CD4-positive, alpha-beta T cell treated with Interleukin-10 for 1 hour (primary cell): ENCODE measurements around the gene PXDN.
"Not testable (repeated sequence)": the region's sequence is repeated elsewhere in the genome, so short reads cannot be mapped to it uniquely, and the experiment has no call there.

ENCODE experiments used
- DNase-seq: peaks from one replicate; pipeline ENCODE4 v3.0.0-alpha.2; 2020

PXDN gene

GRCh38 chr2:1744446-1745170 is at the start of gene PXDN:
Gene PXDN, minus strand, starts transcription at chr2:1744515. Its CDS starts 60 bp downstream, at chr2:1744455.
- no peak for DNase-seq

DNA sequence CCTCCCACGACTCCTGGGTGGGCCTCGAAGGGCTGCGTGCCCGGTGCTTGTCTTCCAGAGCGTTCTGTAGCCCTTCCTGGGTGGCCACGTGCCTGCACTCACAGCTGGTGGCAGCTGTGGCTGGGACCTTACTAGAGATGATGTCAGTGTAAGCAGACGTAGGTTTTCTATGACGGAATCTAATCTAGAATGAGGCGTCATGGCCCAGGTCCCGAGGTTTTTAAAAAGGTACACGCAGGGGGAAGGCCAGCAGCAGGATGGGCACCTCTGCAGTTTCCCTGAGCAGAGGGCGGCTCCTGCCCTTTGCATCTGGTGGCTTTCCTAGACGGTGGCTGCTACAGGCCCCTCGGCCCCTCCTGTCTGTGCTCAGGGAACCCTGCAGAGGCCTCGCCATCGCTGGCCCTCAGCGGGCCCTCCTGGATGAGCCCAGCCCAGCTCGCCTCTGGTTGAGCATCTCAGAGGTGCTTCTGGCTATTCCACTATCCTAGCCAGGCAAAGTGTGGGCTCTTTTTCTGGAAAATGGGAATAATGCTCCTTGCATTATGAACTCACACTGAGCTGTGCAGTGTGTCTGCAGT is 49.6 kb upstream of the PXDN start:
- DNase-seq, result no peak

- DNase-seq, result no peak
Observed at GRCh38 chr2:1793001-1793867, 48.9 kb upstream of the PXDN start.

DNA sequence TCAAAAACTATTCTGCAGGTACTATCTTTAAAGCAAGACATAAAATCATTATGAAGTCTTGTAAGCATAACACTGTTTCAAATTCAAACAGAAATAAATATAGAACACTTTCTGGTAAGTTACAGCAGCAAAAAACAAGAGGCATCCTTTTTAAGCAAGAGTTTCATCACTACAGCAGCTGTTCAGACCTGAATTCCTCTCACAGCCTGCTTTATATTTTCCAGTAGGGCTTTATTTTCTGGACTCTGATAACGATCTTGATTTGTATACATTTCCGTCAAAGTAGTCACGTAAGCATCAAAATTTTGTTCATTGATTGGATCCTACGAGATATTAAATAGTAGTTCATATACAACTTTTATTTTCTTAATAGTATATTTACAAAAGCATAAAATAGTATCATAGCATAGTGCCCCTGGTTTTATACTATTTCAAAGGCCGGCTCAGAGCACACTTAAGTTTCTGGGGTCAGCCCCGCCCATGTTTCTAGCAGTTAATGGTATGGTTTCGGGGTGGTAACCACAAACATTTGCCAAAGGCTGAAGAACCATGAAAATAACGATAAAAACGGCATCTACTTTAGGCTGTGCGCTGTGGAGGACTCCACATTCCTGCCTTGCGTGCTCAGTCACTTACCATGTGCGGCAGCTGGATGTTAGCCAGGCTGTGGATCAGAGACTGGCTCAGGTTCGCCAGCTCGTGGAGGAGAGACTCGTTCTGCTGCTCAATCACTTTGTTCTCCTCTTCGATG is 47.5 kb upstream of the PXDN start:
- no peak for DNase-seq

DNA sequence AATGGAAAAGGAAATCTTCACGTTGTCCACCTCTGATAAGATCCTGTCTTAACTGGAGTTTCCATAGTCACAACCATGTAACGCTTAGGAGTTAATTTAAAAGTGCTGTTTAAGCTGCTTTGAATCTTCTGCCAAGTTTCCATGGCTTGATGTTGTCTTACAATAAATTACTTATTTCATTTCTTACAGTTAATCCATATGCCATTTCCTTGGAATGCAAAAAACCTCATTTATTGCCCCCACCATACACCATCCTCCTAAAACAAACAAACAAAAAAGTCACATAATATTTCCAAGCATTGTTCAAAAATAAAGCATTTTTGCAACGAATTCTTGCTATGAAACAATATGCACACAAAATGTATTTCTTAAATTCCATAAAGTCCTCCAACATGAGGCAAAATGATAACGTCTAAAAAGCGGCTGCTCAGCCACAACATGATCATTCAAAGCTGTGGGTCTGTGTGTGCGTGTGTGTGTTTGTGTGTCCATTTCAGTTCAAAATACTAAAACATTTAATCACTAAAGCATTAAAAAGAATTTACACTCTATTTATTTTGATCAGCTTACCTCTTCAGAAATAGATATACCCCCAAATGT is 46.8 kb upstream of the PXDN start:
- DNase-seq, result no peak

GRCh38 chr2:1790473-1790872 is 46.2 kb upstream of the PXDN start:
- DNase-seq, result no peak

DNA sequence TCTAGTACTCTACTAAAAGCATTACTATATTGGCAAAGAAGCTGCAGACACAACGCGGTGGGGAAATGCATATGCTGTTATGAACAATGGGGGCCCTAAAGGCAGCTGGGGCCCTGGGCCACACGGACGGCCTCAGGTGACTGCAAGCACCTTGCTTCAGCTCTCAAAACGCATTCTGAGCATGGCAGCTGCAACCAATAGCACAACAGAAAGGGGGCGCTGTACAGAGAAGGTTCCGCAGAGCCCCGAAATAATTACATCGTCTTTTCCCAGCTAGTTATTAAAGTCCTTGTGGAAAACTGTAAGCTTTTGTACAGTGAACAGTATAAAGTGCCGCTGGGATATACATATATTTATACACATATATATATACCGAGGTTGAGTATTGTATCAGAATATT is 45.3 kb upstream of the PXDN start:
- no peak for DNase-seq

DNA sequence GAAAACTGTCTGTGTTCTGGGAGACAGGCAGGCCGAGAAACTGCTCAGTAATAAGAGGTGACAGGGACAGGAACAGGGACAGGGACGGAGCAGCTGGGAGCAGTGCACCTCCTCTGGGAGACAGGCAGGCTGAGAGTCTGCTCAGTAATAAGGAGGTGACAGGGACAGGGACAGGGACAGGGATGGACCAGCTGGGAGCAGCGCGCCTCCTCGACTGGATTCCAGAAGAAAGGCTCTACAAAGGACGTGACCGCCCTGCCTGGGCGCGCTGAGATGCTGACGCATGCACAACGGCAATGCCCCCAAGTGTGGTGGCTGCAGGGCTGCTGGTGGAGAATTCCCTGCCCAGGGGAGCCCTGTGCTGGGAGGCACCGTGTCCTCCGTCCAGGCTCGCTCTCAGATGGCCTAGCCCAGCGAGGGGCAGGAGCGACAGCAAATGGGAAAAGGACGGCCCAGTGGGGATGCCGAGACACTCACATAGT is 44.2 kb upstream of the PXDN start:
- DNase-seq, result no peak

DNA sequence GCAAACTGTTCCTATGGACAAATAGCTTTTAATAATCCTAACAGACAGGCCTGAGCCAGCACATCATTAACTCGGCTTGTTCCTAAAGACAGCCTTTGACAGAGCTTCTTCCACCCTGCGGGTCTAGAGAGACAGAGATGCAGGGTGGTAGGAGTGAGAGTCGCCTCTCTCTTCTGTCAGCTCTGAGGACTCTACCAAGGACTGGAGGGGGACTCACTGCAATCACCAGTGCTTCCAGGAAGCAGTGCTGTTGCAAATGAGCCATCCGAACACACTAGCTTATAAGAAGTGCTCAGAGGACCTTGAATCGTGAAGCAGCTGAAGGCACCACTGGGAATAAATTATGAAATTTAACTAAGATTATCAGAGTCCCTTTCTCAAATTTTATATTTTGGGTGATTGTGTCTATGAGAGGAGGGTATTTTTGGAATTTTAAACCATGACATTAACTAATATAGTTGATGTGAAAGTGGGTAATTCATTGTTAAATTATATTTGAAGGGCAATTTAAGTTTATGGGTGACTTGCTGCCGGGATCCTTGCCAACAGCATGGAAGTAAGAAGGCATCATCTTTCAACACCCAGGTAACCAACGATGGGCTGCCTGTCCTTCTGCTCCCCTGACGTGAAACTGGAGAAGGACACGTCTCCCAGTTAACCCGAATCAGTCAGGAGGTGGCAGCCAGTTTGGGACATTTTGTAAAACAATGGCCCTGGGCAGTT is 43.6 kb upstream of the PXDN start:
- DNase-seq, result no peak

GRCh38 chr2:1784986-1785617 is 40.8 kb upstream of the PXDN start:
- no peak for DNase-seq

- peak; percentile 44 for DNase-seq
Observed at GRCh38 chr2:1784087-1784486, 39.8 kb upstream of the PXDN start.

GRCh38 chr2:1782514-1782913 is 38.2 kb upstream of the PXDN start:
- no peak for DNase-seq

DNA sequence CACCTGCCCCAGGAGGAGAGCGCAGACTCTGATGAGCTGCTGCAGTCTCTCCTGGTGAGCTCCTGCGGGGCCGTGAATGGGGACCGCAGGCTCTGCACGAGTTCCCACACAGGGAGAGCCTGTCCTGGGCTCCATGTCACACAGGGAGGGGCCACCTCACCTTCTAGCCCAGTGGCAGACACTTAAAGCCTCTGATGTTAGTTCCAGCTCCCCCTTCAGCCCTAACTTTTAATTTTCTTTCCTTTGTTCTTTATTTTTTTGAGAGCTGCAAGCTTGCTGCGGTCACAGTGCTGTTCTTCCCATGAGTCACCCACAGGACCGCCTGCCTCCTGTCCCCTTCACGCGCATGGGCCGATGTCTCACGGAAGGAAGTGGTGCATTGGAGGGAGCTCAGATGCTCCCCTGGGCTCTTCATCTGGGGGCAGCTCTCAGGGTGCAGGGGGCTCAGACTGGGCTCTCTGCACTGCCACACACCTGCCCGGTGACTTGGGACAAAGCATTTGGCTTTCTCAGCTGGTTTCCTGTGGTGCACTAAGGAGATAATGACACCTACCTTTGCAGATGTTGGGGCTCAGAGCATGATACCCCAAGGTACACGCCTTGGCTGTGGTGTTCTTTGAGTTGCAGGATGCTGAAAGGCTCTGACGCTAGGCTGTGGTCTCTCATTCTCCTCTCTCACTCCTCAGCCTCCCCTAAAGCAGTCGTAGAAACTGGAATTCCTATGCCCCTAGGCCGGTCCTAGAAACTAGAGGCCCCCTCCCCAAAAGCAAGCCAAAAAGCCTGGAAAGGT is 37.2 kb upstream of the PXDN start:
- DNase-seq, result peak; percentile 58

DNA sequence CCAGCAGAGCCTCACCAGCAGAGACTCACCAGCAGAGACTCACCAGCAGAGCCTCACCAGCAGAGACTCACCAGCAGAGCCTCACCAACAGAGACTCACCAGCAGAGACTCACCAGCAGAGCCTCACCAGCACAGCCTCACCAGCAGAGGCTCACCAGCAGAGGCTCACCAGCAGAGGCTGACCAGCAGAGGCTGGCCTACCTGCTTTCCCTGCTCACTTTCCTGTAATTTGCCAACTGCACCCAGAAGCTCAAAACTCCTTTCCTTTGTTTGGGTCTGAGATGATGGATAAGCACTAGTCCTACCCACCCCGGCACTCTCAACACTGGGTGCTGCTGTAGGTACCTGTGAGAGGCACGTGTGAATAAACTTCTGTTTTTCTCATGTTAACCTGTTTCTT is 36.4 kb upstream of the PXDN start:
- DNase-seq, result no peak

DNA sequence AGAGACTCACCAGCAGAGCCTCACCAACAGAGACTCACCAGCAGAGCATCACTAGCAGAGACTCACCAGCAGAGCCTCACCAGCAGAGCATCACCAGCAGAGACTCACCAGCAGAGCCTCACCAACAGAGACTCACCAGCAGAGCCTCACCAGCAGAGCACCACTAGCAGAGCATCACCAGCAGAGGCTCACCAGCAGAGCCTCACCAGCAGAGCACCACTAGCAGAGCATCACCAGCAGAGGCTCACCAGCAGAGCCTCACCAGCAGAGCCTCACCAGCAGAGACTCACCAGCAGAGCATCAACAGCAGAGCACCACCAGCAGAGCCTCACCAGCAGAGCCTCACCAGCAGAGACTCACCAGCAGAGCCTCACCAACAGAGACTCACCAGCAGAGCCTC is 35.7 kb upstream of the PXDN start:
- not testable (repeated sequence) for DNase-seq

GRCh38 chr2:1778566-1778965 is 34.3 kb upstream of the PXDN start:
- DNase-seq, result no peak

DNA sequence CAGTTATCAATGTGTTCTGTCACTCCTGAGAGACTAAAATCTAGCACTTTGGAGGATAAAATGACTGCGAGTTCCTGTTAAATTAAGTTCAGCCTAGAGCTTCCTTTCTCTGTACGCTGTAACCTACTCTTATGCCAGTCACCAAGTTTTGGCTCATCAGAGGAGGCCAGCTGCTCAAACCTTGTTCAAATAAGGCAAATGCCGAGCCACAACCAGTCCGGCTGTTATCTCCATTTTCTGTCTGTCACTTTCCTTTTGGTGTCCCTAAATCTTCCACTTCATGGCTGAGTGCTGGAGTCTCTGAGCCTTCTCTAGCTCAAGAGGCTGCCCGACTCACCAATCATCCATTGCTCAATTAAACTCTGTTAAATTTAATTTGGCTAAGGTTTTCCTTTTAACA is 33.5 kb upstream of the PXDN start:
- no peak for DNase-seq

GRCh38 chr2:1777156-1777555 is 32.8 kb upstream of the PXDN start:
- DNase-seq, result no peak

DNA sequence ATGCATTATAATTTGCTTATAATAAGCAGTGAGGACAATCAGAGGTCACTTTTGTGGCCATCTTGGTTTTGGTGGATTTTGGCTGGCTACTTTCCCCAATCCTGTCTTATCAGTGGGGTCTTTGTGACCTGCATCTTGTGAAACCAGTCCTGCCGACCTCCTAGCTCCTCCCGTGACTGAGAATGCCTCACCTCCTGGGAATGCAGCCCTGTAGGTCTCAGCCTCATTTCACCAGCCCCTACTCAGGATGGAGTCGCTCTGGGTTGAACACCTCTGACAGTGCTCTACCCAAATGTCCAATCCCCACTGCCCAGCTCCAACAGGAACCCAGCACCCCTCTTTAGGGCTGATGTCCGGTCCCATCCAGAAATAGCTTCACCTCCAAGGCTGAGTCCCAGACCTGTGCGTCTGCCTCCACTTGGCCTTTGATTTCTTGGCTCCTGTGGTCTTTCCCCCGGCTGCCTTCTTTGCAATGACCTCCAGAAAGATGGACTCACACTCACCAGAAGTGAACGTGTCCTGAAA is 31.3 kb upstream of the PXDN start:
- DNase-seq, result no peak

- DNase-seq, result no peak
Observed at GRCh38 chr2:1774929-1775328, 30.6 kb upstream of the PXDN start.
